Heart left ventricle (tissue), 16 donors: ENCODE data around the gene PLA2G3. TPM values are rescaled to one million over a fixed set of nuclear protein-coding genes. Genes with fewer than 3 reads are reported as not detected.

ENCODE experiments used
- ATAC-seq, 4 donors: fragments of 200-7000 bp; cut with Tn5 transposase; one replicate each; pipeline ENCODE4 v1.9.1; 2020 to 2022; ENCODE audit warnings: moderate library complexity in 4 of 4, mild to moderate bottlenecking in 3 of 4, moderate number of reproducible peaks in 1 of 4
- DNase-seq, 5 donors: peaks; one replicate each; pipeline ENCODE4 v3.0.0-alpha.2; 2020
- H3K27ac ChIP-seq, 12 donors: fragments of 200-600 bp; sonication (generic) in 4 of 12; one replicate each; pipeline versions ENCODE4 v1.5.0 to v1.8.0; 2016 to 2022; ENCODE audit warnings: mild to moderate bottlenecking in 2 of 12
- H3K27me3 ChIP-seq, 9 donors: fragments of 200-600 bp; sonication (generic) in 2 of 9; one replicate each; pipeline versions ENCODE4 v1.5.1 to v1.8.0; 2016 to 2022; ENCODE audit warnings: mild to moderate bottlenecking in 3 of 9
- H3K36me3 ChIP-seq, 9 donors: fragments of 200-600 bp; sonication (generic) in 2 of 9; one replicate each; pipeline versions ENCODE4 v1.5.0 to v1.8.0; 2018 to 2022; ENCODE audit warnings: mild to moderate bottlenecking in 2 of 9
- H3K4me1 ChIP-seq, 12 donors: fragments of 200-600 bp; sonication (generic) in 4 of 12; one replicate each; pipeline versions ENCODE4 v1.5.0 to v1.8.0; 2016 to 2022; ENCODE audit warnings: mild to moderate bottlenecking in 3 of 12
- H3K4me3 ChIP-seq, 12 donors: fragments of 200-600 bp; sonication (generic) in 4 of 12; one replicate each; pipeline versions ENCODE4 v1.5.0 to v1.8.0; 2017 to 2022; ENCODE audit warnings: mild to moderate bottlenecking in 9 of 12, moderate library complexity in 4 of 12
- H3K9me3 ChIP-seq, 12 donors: fragments of 200-600 bp; sonication (generic) in 4 of 12; one replicate each; pipeline versions ENCODE4 v1.5.0 to v1.8.0; 2016 to 2022; ENCODE audit warnings: mild to moderate bottlenecking in 1 of 12
- CTCF ChIP-seq, 12 donors: fragments of 200-600 bp; sonication (generic) in 4 of 12; IDR thresholded peaks; one replicate each; pipeline versions ENCODE4 v1.5.0 to v1.8.0; 2018 to 2022; ENCODE audit warnings: antibody characterized with exemption in 12 of 12, mild to moderate bottlenecking in 5 of 12
- POLR2A ChIP-seq, 2 donors: fragments of 450-650 bp; IDR thresholded peaks; one replicate each; pipeline ENCODE4 v1.6.1; 2017; ENCODE audit warnings: antibody characterized with exemption in 2 of 2, mild to moderate bottlenecking in 2 of 2, moderate library complexity in 2 of 2
- WGBS, 4 donors: extraction: QIAGEN DNeasy Blood & Tissue Kit in 2 of 4; methylation state at CpG; one replicate each; pipeline versions ENCODE4 v1.1.5 to v1.1.7; 2013 to 2018; 5-methylcytosine and 5-hydroxymethylcytosine counted together
- intact Hi-C, 10 donors: fragments of 100-400 bp; cut with DNase I; formaldehyde crosslinking; loops; one replicate each; pipeline versions ENCODE4 v1.11.1 to v1.14.2; 2022
- polyA plus RNA-seq, 2 donors: library from polyadenylated mRNA; stranded (reverse); fragments of 200-250 nt; gene quantifications; one replicate each; pipeline ENCODE4 v1.2.3, GENCODE V29; 2013
- total RNA-seq, 9 donors: library from RNA; depleted of rRNA in 2 of 9; stranded (reverse); fragments of >200 nt in 2 of 9; fragmentation: NEBNext Ultra II Directional in 3 of 9; extraction: Animal tissue kit (Norgen Biotek cat#: 25700) in 3 of 9; gene quantifications; one replicate each; pipeline versions ENCODE4 v1.1.0 to v1.2.4, GENCODE V29; 2016 to 2023
- donor health status: ischemic (EF 13 %, LVEDD 7.1; RV severe dilation, severe dysfunction).
- donor health status: healthy with polysubstance abuse.
- donor health status: DM: no; HTN: yes; CAD: no.
- donor health status: DM: no; HTN: no; CAD: no.
- donor health status: ischemic (EF 25% LVEDD 6.9; RV normal size, moderate dysfunction).
- donor health status: ischemic (EF 25% LVEDD 5.7; RV mildly dilated, moderate dysfunction).
- donor health status: healthy.
- donor health status: DM: yes; HTN: yes; CAD: no.
- donor health status: ischemic (EF 35%, LVEDD 5.7; RV mildly dilated, moderate dysfunction).
- donor health status: nonischemic (EF 11% LVEDD 7.7; RV severe dilation, severe dysfunction).
- donor health status: DM: yes; HTN: yes; CAD: no.
- donor health status: PGD.
- donor health status: ischemic (EF 29% LVEDD 5.4; RV normal size, mild dysfunction).
- donor health status: nonischemic (EF 23%, LVEDD 6.1; RV moderate dilation, normal function).

PLA2G3 gene
- total and polyA plus RNA-seq, 11 donors = not detected

GRCh38 chr22:31153357-31153756 lies 13.0 kb upstream of the PLA2G3 start:
- Histone ChIP-seq H3K36me3 (no peaks in the 10 kb centered on the region), H3K9me3 (no peaks in the 10 kb centered on the region), H3K4me3 (no peak overlapping the region), H3K27me3 (no peaks in the 10 kb centered on the region), H3K4me1 (peaks cover 3 to 24% (median 18%) of the 10 kb centered on the region in 12 donors), H3K27ac (no peak overlapping the region)
- 70 to 85% (median 80%) methylated on average over 3 of the region's 3 CpGs for WGBS, 4 donors
- intact Hi-C loops = loop anchor here in 4 of 10 donors (5.0 kb wide), 3 partner anchors 66 to 391 kb away; no protein-coding TSS in a partner anchor
- no peak for TF ChIP-seq POLR2A (IDR thresholded peaks at IDR 0.05)
- no peak for TF ChIP-seq CTCF (IDR thresholded peaks at IDR 0.05)
- DNase-seq (peak in 1 of 5 donors; percentile 16), ATAC-seq (no peak)

- no peak for ATAC-seq
- WGBS, 4 donors = 85 to 93% (median 92%) methylated on average over 2 of the region's 2 CpGs
- intact Hi-C loops = loop anchor here in 4 of 10 donors (5.0 kb wide), 3 partner anchors 65 to 390 kb away; no protein-coding TSS in a partner anchor
Observed at GRCh38 chr22:31151872-31152271, 11.6 kb upstream of the PLA2G3 start.

GRCh38 chr22:31150615-31151014 lies 10.3 kb upstream of the PLA2G3 start:
- H3K27ac ChIP-seq = no peak overlapping the region
- intact Hi-C loops = loop anchor here in 4 of 10 donors (5.0 kb wide), 3 partner anchors 63 to 388 kb away; no protein-coding TSS in a partner anchor
- 77 to 94% (median 83%) methylated on average over 3 of the region's 3 CpGs for WGBS, 4 donors

More at GRCh38 chr22:31151872-31152271, 11.6 kb upstream of the PLA2G3 start:
- Histone ChIP-seq H3K36me3 (no peaks in the 10 kb centered on the region), H3K27me3 (no peaks in the 10 kb centered on the region), H3K4me3 (no peak overlapping the region), H3K4me1 (peaks cover 3 to 25% (median 18%) of the 10 kb centered on the region in 12 donors), H3K9me3 (peaks cover 0 to 3% (median 0%) of the 10 kb centered on the region in 12 donors), H3K27ac (no peak overlapping the region)
- no peak for DNase-seq
- TF ChIP-seq POLR2A (IDR thresholded peaks at IDR 0.05) (no peak), CTCF (IDR thresholded peaks at IDR 0.05) (no peak)

More at GRCh38 chr22:31150615-31151014, 10.3 kb upstream of the PLA2G3 start:
- TF ChIP-seq CTCF (IDR thresholded peaks at IDR 0.05) (no peak), POLR2A (IDR thresholded peaks at IDR 0.05) (no peak)
- H3K27me3 ChIP-seq = no peaks in the 10 kb centered on the region
- peaks cover under 1 to 21% (median 15%) of the 10 kb centered on the region in 12 donors for H3K4me1 ChIP-seq
- ATAC-seq = no peak
- H3K36me3 ChIP-seq = no peaks in the 10 kb centered on the region
- H3K9me3 ChIP-seq = peaks cover 0 to 7% (median 0%) of the 10 kb centered on the region in 12 donors
- DNase-seq = no peak
- H3K4me3 ChIP-seq = no peak overlapping the region
